ENCODE data around the gene HIGD2B. TPM values are rescaled to one million over a fixed set of nuclear protein-coding genes. Genes with fewer than 3 reads are reported as not detected.

The HIGD2B gene
- total RNA-seq, 1 experiment from 2014 or later: not detected

GRCh38 chr15:72688697-72689096 is 2.7 kb upstream of the HIGD2B start:
- peak overlapping the region; percentile 60; the same call in 1 of the 2 replicates for H3K27ac Mint-ChIP-seq
- ChIA-PET CTCF (no interaction called here), POLR2A (no interaction called here)
- H3K4me1 Mint-ChIP-seq: peaks cover 8% of the 10 kb centered on the region
- no peaks in the 10 kb centered on the region for H3K27me3 Mint-ChIP-seq (ENCODE audit: low read depth)
- peaks cover 3% of the 10 kb centered on the region for H3K36me3 Mint-ChIP-seq
- no peak for TF ChIP-seq GTF2I (CRISPR knock-in tag; conservative IDR thresholded peaks at IDR 0.05)
- H3K4me3 Mint-ChIP-seq: no peak overlapping the region
- no peak for DNase-seq (ENCODE audit: low spot score)
- H3K9me3 Mint-ChIP-seq: peaks cover 5% of the 10 kb centered on the region
- ATAC-seq: no peak

DNA sequence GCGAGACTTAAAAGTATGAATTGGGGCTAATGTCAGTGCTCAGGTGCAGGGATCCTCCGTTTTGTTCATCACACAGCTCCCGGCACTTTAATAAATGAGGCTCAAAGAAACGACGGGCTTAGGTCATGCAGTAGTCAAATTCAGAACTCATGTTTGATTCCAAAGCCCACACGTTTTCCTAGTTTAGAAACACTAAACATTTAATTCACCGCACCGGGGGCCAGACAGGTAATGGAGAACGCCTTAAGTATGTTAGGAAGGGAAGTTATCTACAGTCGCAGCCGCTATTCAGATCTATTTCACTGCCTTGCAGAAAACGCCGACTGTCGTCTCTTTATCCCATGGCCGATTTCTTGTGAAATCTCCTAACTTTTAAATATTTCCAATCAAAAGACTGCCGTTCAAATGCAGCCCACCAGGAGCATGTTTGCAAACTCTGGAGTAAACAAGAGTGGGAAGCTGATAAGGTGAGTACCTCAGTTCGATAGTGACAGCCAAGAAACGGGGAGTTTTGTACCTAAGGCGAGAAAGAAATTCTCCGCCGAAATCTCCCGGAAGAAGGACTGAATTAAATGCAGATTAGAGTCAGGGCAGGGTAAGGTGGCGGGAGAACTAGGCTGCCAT is 569 bp downstream of the HIGD2B start:
- Mint-ChIP-seq H3K4me1 (peaks cover 14% of the 10 kb centered on the region), H3K4me3 (peak overlapping the region; percentile 88), H3K27ac (peak overlapping the region; percentile 93), H3K36me3 (peaks cover 3% of the 10 kb centered on the region; the same call in 1 of the 2 replicates), H3K9me3 (peaks cover 5% of the 10 kb centered on the region), H3K27me3 (ENCODE audit: low read depth) (no peaks in the 10 kb centered on the region)
- DNase-seq (ENCODE audit: low spot score) (no peak), ATAC-seq (no peak)
- ChIA-PET CTCF (interaction anchor here (1.1 to 2.9 kb wide), 6 partner anchors 15 to 152 kb away, joined by 3 to 13 read pairs (median 4); no protein-coding TSS in a partner anchor), POLR2A (no interaction called here)
- TF ChIP-seq, protein P1, sequence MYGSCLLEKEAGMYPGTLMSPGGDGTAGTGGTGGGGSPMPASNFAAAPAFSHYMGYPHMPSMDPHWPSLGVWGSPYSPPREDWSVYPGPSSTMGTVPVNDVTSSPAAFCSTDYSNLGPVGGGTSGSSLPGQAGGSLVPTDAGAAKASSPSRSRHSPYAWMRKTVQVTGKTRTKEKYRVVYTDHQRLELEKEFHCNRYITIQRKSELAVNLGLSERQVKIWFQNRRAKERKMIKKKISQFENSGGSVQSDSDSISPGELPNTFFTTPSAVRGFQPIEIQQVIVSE (CRISPR knock-in tag; IDR thresholded peaks at IDR 0.05; ENCODE audit: borderline replicate concordance): no peak
- TF ChIP-seq KAT7 (CRISPR knock-in tag; IDR thresholded peaks at IDR 0.05; ENCODE audit: borderline replicate concordance) (no peak), FOXJ3 (CRISPR knock-in tag; IDR thresholded peaks at IDR 0.05; ENCODE audit: borderline replicate concordance) (no peak), RELA (CRISPR knock-in tag; IDR thresholded peaks at IDR 0.05; ENCODE audit: borderline replicate concordance) (no peak), NFATC4 (CRISPR knock-in tag; IDR thresholded peaks at IDR 0.05) (no peak), TP53 (CRISPR knock-in tag; IDR thresholded peaks at IDR 0.05) (no peak), GRHL2 (CRISPR knock-in tag; IDR thresholded peaks at IDR 0.05; ENCODE audit: insufficient replicate concordance, severe bottlenecking) (no peak), ZNF317 (CRISPR knock-in tag; IDR thresholded peaks at IDR 0.05; ENCODE audit: borderline replicate concordance, low read depth) (no peak), ETV6 (CRISPR knock-in tag; IDR thresholded peaks at IDR 0.05) (no peak), ZNF121 (CRISPR knock-in tag; IDR thresholded peaks at IDR 0.05) (no peak), EMX1 (CRISPR knock-in tag; IDR thresholded peaks at IDR 0.05) (no peak), NR3C1 (CRISPR knock-in tag; conservative IDR thresholded peaks at IDR 0.05; ENCODE audit: low read depth) (no peak), ZSCAN18 (CRISPR knock-in tag; IDR thresholded peaks at IDR 0.05) (no peak), GABPB1 (CRISPR knock-in tag; IDR thresholded peaks at IDR 0.05) (no peak), E2F1 (CRISPR knock-in tag; IDR thresholded peaks at IDR 0.05) (no peak)
- TF ChIP-seq, protein P2, sequence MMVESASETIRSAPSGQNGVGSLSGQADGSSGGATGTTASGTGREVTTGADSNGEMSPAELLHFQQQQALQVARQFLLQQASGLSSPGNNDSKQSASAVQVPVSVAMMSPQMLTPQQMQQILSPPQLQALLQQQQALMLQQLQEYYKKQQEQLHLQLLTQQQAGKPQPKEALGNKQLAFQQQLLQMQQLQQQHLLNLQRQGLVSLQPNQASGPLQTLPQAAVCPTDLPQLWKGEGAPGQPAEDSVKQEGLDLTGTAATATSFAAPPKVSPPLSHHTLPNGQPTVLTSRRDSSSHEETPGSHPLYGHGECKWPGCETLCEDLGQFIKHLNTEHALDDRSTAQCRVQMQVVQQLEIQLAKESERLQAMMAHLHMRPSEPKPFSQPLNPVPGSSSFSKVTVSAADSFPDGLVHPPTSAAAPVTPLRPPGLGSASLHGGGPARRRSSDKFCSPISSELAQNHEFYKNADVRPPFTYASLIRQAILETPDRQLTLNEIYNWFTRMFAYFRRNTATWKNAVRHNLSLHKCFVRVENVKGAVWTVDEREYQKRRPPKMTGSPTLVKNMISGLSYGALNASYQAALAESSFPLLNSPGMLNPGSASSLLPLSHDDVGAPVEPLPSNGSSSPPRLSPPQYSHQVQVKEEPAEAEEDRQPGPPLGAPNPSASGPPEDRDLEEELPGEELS (CRISPR knock-in tag; IDR thresholded peaks at IDR 0.05): no peak
- TF ChIP-seq, protein P3, sequence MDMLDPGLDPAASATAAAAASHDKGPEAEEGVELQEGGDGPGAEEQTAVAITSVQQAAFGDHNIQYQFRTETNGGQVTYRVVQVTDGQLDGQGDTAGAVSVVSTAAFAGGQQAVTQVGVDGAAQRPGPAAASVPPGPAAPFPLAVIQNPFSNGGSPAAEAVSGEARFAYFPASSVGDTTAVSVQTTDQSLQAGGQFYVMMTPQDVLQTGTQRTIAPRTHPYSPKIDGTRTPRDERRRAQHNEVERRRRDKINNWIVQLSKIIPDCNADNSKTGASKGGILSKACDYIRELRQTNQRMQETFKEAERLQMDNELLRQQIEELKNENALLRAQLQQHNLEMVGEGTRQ (CRISPR knock-in tag; IDR thresholded peaks at IDR 0.05): no peak
- TF ChIP-seq, protein P4, sequence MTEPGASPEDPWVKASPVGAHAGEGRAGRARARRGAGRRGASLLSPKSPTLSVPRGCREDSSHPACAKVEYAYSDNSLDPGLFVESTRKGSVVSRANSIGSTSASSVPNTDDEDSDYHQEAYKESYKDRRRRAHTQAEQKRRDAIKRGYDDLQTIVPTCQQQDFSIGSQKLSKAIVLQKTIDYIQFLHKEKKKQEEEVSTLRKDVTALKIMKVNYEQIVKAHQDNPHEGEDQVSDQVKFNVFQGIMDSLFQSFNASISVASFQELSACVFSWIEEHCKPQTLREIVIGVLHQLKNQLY (CRISPR knock-in tag; IDR thresholded peaks at IDR 0.05): no peak
